HL-60/S4 (cell line): ENCODE data around the gene CZIB.

Source experiments
- in situ Hi-C: fragments of 300-500 bp; cut with MboI; formaldehyde crosslinking; loops from 2 replicates; pipeline ENCODE4 v1.14.3; 2022; ENCODE audit warnings: low sequenced_read_pairs

CZIB gene

GRCh38 chr1:53220171-53220961 lies at the start of gene CZIB:
Gene CZIB (minus strand): TSS chr1:53220634. CDS start chr1:53220575, 59 bp downstream.
- in situ Hi-C loops = no loop called here

GRCh38 chr1:53270107-53270506 lies 49.7 kb upstream of the CZIB start:
- in situ Hi-C loops = no loop called here

- in situ Hi-C loops = no loop called here
Measured at GRCh38 chr1:53267761-53268160, 47.3 kb upstream of the CZIB start.

GRCh38 chr1:53266038-53266437 lies 45.6 kb upstream of the CZIB start:
- in situ Hi-C loops = no loop called here

- in situ Hi-C loops = no loop called here
Measured at GRCh38 chr1:53265581-53265980, 45.1 kb upstream of the CZIB start.

GRCh38 chr1:53264048-53264447 lies 43.6 kb upstream of the CZIB start:
- in situ Hi-C loops = no loop called here

GRCh38 chr1:53262000-53262399 lies 41.6 kb upstream of the CZIB start:
- in situ Hi-C loops = no loop called here

- in situ Hi-C loops = no loop called here
Measured at GRCh38 chr1:53260631-53261247, 40.3 kb upstream of the CZIB start.

- in situ Hi-C loops = no loop called here
Measured at GRCh38 chr1:53259932-53260331, 39.5 kb upstream of the CZIB start.

- in situ Hi-C loops = no loop called here
Measured at GRCh38 chr1:53258216-53258615, 37.8 kb upstream of the CZIB start.

GRCh38 chr1:53257454-53258081 lies 37.1 kb upstream of the CZIB start:
- in situ Hi-C loops = no loop called here

- in situ Hi-C loops = no loop called here
Measured at GRCh38 chr1:53256511-53257453, 36.3 kb upstream of the CZIB start.

- in situ Hi-C loops = no loop called here
Measured at GRCh38 chr1:53255031-53255430, 34.6 kb upstream of the CZIB start.

GRCh38 chr1:53254011-53254640 lies 33.7 kb upstream of the CZIB start:
- in situ Hi-C loops = no loop called here

GRCh38 chr1:53250325-53250724 lies 29.9 kb upstream of the CZIB start:
- in situ Hi-C loops = no loop called here

- in situ Hi-C loops = no loop called here
Measured at GRCh38 chr1:53249706-53250105, 29.3 kb upstream of the CZIB start.

GRCh38 chr1:53246261-53247134 lies 26.1 kb upstream of the CZIB start:
- in situ Hi-C loops = no loop called here

GRCh38 chr1:53244141-53244540 lies 23.7 kb upstream of the CZIB start:
- in situ Hi-C loops = no loop called here

- in situ Hi-C loops = no loop called here
Measured at GRCh38 chr1:53242381-53242780, 21.9 kb upstream of the CZIB start.

- in situ Hi-C loops = no loop called here
Measured at GRCh38 chr1:53241828-53242227, 21.4 kb upstream of the CZIB start.
